Upper lobe of right lung (tissue), 1 donor: ENCODE results near the gene PCDHGA1. TPM values are rescaled to one million over a fixed set of nuclear protein-coding genes. Genes with fewer than 3 reads are reported as not detected.

Experiments
- ATAC-seq: fragments of 200-7000 bp; cut with Tn5 transposase; one replicate; pipeline ENCODE4 v1.9.1; 2020; ENCODE audit warnings: mild to moderate bottlenecking, moderate library complexity
- DNase-seq: peaks from one replicate; pipeline ENCODE4 v3.0.0-alpha.2; 2020
- H3K27ac ChIP-seq: fragments of 200-600 bp; one replicate; pipeline ENCODE4 v1.8.0; 2022
- H3K27me3 ChIP-seq: fragments of 200-600 bp; one replicate; pipeline ENCODE4 v1.8.0; 2022; ENCODE audit warnings: mild to moderate bottlenecking
- H3K36me3 ChIP-seq: fragments of 200-600 bp; one replicate; pipeline ENCODE4 v1.8.0; 2022
- H3K4me1 ChIP-seq: fragments of 200-600 bp; one replicate; pipeline ENCODE4 v1.8.0; 2022
- H3K4me3 ChIP-seq: fragments of 200-600 bp; one replicate; pipeline ENCODE4 v1.8.0; 2022; ENCODE audit warnings: mild to moderate bottlenecking
- H3K9me3 ChIP-seq: fragments of 200-600 bp; one replicate; pipeline ENCODE4 v1.8.0; 2022
- intact Hi-C: fragments of 100-400 bp; cut with DNase I; formaldehyde crosslinking; loops from one replicate; pipeline ENCODE4 v1.11.0; 2022
- total RNA-seq: library from RNA; stranded (reverse); fragmentation: NEBNext Ultra II Directional; extraction: Animal tissue kit (Norgen Biotek cat#: 25700); gene quantifications from one replicate; pipeline ENCODE4 v1.2.1, GENCODE V29; 2021
- TF ChIP-seq, protein P1 (sequence below): fragments of 200-600 bp; IDR thresholded peaks from one replicate; pipeline ENCODE4 v1.8.0; 2022; ENCODE audit warnings: antibody characterized with exemption
- donor health status: DM: no; HTN: yes; CAD: no; lungs with severe emphysema.

Gene PCDHGA1
- total RNA-seq, 1 donor from 2014 or later: 0.46 TPM

DNA sequence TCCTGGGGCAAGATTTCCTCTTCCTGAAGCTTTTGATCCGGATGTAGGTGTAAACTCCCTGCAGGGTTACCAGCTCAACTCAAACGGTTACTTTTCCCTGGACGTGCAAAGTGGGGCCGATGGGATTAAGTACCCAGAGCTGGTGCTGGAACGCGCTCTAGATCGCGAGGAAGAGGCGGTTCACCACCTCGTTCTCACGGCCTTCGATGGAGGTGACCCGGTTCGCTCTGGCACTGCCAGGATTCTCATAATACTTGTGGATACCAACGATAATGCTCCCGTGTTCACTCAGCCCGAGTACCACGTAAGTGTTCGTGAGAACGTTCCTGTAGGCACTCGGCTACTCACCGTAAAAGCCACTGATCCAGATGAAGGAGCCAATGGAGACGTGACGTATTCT lies 25.3 kb downstream of the PCDHGA1 start:
- Histone ChIP-seq H3K4me3 (no peak overlapping the region), H3K4me1 (no peaks in the 10 kb centered on the region), H3K9me3 (peaks cover 23% of the 10 kb centered on the region), H3K27me3 (peaks cover 9% of the 10 kb centered on the region), H3K27ac (no peak overlapping the region), H3K36me3 (no peaks in the 10 kb centered on the region)
- TF ChIP-seq, protein P1, sequence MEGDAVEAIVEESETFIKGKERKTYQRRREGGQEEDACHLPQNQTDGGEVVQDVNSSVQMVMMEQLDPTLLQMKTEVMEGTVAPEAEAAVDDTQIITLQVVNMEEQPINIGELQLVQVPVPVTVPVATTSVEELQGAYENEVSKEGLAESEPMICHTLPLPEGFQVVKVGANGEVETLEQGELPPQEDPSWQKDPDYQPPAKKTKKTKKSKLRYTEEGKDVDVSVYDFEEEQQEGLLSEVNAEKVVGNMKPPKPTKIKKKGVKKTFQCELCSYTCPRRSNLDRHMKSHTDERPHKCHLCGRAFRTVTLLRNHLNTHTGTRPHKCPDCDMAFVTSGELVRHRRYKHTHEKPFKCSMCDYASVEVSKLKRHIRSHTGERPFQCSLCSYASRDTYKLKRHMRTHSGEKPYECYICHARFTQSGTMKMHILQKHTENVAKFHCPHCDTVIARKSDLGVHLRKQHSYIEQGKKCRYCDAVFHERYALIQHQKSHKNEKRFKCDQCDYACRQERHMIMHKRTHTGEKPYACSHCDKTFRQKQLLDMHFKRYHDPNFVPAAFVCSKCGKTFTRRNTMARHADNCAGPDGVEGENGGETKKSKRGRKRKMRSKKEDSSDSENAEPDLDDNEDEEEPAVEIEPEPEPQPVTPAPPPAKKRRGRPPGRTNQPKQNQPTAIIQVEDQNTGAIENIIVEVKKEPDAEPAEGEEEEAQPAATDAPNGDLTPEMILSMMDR: no peak
- intact Hi-C loops: no loop called here
- ATAC-seq: no peak
- DNase-seq: no peak

DNA sequence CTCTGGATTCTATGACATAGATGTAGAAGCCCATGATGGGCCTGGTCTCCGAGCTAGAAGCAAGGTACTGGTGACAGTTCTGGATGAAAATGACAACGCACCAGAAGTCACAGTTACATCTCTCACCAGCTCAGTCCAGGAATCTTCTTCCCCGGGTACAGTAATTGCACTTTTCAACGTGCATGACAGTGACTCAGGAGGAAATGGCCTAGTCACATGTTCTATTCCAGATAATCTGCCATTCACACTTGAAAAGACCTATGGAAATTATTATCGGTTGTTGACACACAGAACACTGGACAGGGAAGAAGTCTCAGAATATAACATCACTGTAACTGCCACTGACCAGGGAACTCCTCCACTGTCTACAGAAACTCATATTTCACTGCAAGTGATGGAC lies 25.8 kb downstream of the PCDHGA1 start:
- Histone ChIP-seq H3K36me3 (no peaks in the 10 kb centered on the region), H3K9me3 (peaks cover 20% of the 10 kb centered on the region), H3K27ac (no peak overlapping the region), H3K4me1 (no peaks in the 10 kb centered on the region), H3K4me3 (no peak overlapping the region), H3K27me3 (peaks cover 13% of the 10 kb centered on the region)
- no peak for ATAC-seq
- DNase-seq: no peak
- intact Hi-C loops: no loop called here
- TF ChIP-seq, protein P1: no peak

DNA sequence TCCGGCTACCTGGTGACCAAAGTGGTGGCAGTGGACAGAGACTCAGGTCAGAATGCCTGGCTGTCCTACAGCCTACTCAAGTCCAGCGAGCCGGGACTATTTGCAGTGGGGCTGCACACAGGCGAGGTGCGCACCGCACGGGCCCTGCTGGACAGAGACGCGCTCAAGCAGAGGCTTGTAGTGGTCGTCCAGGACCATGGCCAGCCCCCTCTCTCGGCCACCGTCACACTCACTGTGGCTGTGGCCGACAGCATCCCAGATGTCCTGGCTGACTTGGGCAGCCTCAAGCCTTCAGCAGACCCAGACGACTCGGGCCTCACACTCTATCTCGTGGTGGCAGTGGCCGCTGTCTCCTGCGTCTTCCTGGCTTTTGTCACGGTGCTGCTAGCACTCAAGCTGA lies 26.6 kb downstream of the PCDHGA1 start:
- H3K9me3 ChIP-seq: peaks cover 20% of the 10 kb centered on the region
- ATAC-seq (no peak), DNase-seq (no peak)
- peaks cover 13% of the 10 kb centered on the region for H3K27me3 ChIP-seq
- no peaks in the 10 kb centered on the region for H3K36me3 ChIP-seq
- TF ChIP-seq, protein P1: no peak
- H3K4me1 ChIP-seq: no peaks in the 10 kb centered on the region
- intact Hi-C loops: no loop called here
- no peak overlapping the region for H3K27ac ChIP-seq
- no peak overlapping the region for H3K4me3 ChIP-seq

DNA sequence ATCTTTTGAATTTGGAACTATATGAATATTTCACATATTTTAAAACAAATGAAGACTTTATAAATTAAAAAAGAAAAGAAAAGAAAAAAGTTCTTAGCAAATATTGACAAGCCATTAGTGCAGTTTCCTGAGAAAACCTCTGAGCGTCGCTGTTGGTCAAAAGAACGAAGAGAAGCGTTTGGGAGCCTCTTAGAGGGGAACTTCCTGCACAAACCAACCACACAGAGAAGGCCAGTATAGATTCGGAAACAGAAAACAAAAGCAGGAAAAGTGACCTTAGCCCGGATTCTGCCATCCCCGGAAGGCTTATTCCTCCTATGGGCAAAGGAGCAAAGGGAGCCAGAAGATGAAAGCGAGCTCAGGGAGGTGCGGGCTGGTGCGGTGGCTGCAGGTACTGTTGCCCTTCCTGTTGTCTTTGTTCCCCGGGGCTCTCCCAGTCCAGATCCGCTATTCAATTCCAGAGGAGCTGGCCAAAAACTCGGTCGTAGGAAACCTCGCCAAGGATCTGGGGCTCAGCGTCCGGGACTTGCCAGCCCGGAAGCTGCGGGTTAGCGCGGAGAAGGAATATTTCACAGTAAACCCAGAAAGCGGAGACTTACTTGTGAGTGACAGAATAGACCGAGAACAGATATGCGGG lies 29.6 kb downstream of the PCDHGA1 start, which contains the start of gene PCDHGB2:
TSS of gene PCDHGB2 (plus strand) at position 205 of the 637 bp plus-strand sequence. CDS start at position 347, 142 bp downstream.
- Histone ChIP-seq H3K27ac (no peak within 1 kb of the TSS), H3K36me3 (no peaks in the 10 kb centered on the region), H3K9me3 (peaks cover 33% of the 10 kb centered on the region), H3K27me3 (peaks cover 22% of the 10 kb centered on the region), H3K4me3 (peak within 1 kb of the TSS; percentile 25), H3K4me1 (no peaks in the 10 kb centered on the region)
- peak; percentile 62 for ATAC-seq
- TF ChIP-seq, protein P1: peak; percentile 40
- no peak for DNase-seq
- intact Hi-C loops: no loop called here

DNA sequence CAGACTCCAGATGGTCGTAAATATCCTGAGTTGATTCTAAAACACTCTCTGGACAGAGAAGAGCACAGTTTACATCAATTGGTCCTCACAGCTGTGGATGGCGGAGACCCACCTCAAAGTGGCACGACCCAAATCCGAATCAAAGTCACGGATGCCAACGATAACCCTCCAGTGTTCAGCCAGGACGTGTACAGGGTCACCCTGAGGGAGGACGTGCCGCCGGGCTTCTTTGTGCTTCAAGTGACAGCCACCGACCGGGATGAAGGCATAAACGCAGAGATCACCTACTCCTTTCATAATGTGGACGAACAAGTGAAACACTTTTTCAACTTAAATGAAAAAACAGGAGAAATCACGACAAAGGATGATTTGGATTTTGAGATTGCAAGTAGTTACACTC lies 30.4 kb downstream of the PCDHGA1 start:
- H3K4me3 ChIP-seq: no peak overlapping the region
- ATAC-seq (no peak), DNase-seq (no peak)
- H3K4me1 ChIP-seq: no peaks in the 10 kb centered on the region
- intact Hi-C loops: no loop called here
- no peaks in the 10 kb centered on the region for H3K36me3 ChIP-seq
- H3K27ac ChIP-seq: no peak overlapping the region
- peaks cover 27% of the 10 kb centered on the region for H3K27me3 ChIP-seq
- H3K9me3 ChIP-seq: peaks cover 27% of the 10 kb centered on the region
- TF ChIP-seq, protein P1: no peak
